SH-SY5Y (cell line): ENCODE data around the gene CSF1R.

Experiments used
- GATA2 ChIP-seq: IDR thresholded peaks from 2 replicates; pipeline ENCODE4 v1.6.1; 2011; ENCODE audit warnings: mild to moderate bottlenecking, low read depth, low read length
- GATA3 ChIP-seq: IDR thresholded peaks from 2 replicates; pipeline ENCODE4 v1.6.1; 2011; ENCODE audit warnings: low read depth, mild to moderate bottlenecking, low read length, moderate library complexity

DNA sequence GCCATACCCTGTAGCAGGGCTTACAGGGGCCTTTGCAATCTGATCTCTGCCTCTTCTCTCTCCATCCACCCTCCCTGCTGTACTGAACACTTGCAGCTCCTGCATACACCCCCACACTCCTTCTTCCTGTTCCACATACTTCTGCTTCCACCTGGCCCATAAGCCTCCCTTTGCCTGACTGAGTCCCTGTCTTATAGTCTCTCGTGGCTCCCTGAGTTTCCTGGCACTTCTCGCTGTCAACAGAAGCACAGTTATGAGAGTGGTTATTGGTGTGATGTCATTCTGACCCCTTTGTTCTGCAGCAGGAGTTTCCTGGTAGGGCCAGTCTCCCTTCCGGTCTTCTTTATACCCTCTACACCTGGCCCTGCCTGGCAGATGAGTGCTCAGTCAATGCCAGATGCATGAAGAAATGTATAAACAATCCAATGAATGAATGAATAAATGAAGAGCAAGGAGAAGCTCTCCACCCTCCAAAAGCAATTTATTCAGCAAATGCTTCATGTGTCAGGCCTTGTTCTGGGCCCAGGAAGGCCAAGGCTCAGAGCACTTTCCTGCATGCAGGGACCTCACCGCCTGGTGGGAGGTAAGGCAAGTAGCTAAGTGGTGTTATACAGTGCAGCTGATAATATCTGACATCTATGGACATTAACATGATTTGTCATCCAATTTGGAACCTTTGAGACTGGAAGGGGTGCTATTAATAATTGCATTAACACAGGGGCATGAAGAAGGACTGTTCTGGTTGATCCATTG, 20.5 kb upstream of the CSF1R start:
- TF ChIP-seq GATA3 (no peak), GATA2 (no peak; the same call in 1 of the 2 replicates)
